Ishikawa (cell line): ENCODE measurements around the gene PLA2G7.

Experiments used
- EP300 ChIP-seq: IDR thresholded peaks from 2 replicates; pipeline ENCODE4 v1.6.1; 2012; ENCODE audit warnings: borderline replicate concordance
- TAF1 ChIP-seq: IDR thresholded peaks from 2 replicates; pipeline ENCODE4 v1.6.1; 2012; ENCODE audit warnings: low read depth, mild to moderate bottlenecking
- TF ChIP-seq, protein P1 (sequence below): IDR thresholded peaks from 2 replicates; pipeline ENCODE4 v1.6.1; 2012

DNA sequence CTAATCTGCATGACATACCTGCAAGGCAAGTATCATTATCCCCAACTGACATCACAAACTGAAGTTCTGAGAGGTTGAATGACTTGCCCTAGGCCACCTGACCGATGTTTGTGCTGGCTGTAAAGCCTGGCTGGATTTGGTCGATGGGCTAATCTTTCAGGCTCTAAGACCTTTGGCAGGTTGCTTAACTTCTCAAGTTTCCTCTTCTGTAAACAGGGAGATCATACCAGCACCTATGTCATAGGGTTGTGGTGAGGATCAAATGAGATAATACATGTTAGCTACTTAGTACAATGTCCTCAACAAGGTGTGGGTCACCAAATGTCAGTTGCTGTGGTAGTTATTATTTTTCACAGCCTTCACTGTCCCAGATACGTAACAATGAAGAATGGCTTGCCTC lies 25.8 kb upstream of the PLA2G7 start:
- TF ChIP-seq, protein P1, sequence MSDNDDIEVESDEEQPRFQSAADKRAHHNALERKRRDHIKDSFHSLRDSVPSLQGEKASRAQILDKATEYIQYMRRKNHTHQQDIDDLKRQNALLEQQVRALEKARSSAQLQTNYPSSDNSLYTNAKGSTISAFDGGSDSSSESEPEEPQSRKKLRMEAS, result no peak
- TF ChIP-seq EP300, result no peak
- TF ChIP-seq TAF1, result no peak
